HG03159 (cell line): ENCODE results near the gene LTBP1.

Source experiments
- ATAC-seq: cut with Tn5 transposase; IDR thresholded peaks from one replicate; pipeline ENCODE4 v1.9.1; 2021; ENCODE audit warnings: mild to moderate bottlenecking, moderate library complexity; ENCODE audit not compliant: unreplicated experiment

The LTBP1 gene

DNA sequence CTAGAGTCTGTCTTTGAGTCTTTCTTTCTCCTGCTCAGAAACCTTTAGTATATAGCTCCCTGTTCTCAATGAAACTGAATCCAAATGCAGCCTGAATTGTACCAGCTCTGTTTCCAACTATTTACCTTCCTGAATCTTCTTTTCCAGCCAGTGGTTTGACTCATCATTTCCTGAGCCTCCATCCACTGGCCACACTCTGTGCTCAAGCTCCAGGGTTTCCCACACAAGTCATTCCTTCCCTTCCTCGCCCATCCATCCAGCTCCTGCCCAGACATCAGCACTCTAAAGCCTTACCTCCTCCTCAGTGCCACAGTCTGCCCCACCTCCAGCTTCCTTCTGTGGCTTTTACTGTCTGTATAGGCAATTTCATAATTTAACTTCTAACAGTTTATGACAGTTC is 296.1 kb downstream of the LTBP1 start:
- no peak for ATAC-seq

DNA sequence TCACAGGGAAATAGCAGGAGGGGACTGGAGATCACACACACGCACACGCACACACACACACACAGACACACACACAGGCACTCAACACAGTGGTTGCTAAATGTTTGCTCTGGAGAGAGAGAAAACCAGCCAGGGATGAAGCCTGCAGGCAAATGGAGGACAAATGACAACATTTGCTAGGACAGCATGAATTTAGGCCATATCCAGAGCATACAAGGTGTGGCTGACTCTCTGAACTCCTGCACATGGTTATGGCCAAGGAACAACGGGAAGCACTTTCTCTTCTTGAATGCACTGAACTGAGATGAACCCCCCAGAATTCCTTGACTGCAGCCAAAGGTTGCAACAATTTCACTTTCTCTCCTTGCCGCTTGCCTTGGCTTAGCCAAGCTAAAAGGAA is 299.7 kb downstream of the LTBP1 start:
- ATAC-seq: no peak

- no peak for ATAC-seq
Observed at GRCh38 chr2:33247365-33247764, 300.6 kb downstream of the LTBP1 start.

GRCh38 chr2:33250417-33251029 is 303.8 kb downstream of the LTBP1 start:
- no peak for ATAC-seq

GRCh38 chr2:33256162-33256755 is 309.5 kb downstream of the LTBP1 start:
- no peak for ATAC-seq

- no peak for ATAC-seq
Observed at GRCh38 chr2:33258387-33258786, 311.6 kb downstream of the LTBP1 start.

DNA sequence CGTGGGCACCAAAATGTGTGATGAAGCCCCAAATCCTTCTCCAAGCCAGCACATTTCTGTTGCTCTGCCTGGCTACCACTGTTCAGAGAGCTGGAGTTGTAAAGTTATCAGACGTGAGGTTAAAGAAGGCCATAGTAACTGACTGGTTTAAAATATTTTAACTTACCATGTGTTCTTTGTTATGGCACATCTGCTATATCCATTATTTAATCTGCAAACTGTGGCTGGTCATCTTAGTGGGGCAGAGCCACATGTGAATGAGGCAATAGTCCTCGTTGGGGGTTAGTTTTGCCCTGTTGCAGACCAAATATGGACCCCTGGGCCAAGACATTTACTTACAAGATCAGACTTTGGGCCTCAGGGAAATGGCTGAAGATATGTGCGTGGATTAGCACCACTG is 315.3 kb downstream of the LTBP1 start:
- ATAC-seq: no peak

- no peak for ATAC-seq
Observed at GRCh38 chr2:33264766-33265165, 318.0 kb downstream of the LTBP1 start.

- no peak for ATAC-seq
Observed at GRCh38 chr2:33265584-33266338, 319.0 kb downstream of the LTBP1 start.

GRCh38 chr2:33266467-33266866 is 319.7 kb downstream of the LTBP1 start:
- ATAC-seq: no peak

DNA sequence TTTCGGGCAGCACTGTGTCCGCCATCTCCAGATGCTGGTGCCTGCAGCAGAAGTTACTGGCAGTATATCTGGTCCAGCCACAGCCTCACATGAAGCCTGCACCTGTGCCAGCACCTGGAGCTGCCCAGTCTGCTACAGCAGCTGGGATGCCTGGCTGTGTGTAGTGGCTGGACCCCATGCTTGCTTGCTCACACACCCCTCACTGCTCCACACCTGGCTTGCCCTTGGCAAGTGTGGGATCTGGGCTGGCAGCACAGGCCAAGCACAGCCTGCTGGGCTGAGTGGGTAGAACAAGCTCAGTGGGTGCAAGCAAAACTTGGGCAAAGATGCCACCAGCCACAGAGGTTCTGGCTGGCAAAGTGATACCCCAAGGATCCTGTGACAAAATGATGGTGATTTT is 320.3 kb downstream of the LTBP1 start:
- ATAC-seq: no peak

- no peak for ATAC-seq
Observed at GRCh38 chr2:33267756-33268155, 321.0 kb downstream of the LTBP1 start.

DNA sequence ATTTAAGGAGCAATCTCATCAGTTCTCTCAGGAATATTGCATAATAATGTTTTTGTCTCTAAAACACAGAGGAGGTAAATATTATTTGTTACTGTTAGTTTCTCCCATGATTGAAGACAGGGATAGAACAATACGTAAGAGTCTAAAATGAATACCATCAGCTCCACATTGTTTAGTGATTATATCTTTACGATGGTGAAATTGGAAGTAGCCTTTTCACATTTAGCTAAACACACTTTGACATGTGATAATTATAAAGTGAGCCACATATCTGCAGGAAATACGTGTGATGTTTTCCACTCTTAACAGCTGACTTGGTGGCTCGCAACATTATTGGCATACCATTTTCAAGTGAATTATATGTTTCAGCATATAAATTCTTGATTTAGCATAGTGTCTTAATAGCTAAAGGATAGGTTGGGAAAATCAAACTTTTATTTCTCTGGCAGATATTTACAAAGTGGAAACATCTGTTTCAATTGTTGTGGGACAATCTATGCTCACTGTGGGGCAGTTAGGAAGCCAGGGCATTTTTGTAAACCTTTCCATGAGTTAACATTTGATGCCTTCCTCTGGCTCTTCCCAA is 321.6 kb downstream of the LTBP1 start:
- ATAC-seq: no peak

DNA sequence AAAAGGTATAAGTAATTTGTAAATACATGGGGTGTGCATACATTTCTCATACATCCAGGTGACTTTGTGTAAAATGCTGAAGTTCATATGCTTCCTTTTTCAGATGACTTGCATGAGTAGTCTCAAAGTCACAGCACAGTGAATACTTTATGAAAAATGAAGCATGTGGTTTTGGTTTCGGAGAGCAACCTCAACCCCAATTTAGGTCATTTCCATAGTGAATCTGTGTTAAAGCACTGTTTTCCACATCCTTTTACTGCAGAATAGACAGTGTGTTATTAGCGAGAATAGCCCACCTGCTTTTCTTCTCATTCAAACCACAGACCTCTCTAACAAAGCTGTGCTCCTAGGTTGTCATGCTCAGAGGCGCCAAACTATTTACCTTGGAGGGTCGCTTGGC is 325.2 kb downstream of the LTBP1 start:
- ATAC-seq: peak; percentile 96

DNA sequence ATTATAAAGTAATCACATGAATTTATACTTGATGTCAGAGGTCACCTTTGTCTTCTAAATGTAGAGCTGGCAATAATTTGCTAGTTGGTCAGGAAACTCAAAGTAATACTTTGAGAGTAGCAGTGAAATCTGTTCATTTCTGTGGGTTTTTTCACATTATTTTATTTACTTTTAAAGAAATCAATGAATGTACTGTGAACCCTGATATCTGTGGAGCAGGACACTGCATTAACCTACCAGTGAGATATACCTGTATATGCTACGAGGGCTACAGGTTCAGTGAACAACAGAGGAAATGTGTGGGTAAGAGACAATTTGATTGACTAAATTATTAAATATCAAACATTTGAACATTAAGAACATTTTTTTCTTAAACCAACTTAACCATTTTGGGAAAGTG is 326.7 kb downstream of the LTBP1 start:
- no peak for ATAC-seq

DNA sequence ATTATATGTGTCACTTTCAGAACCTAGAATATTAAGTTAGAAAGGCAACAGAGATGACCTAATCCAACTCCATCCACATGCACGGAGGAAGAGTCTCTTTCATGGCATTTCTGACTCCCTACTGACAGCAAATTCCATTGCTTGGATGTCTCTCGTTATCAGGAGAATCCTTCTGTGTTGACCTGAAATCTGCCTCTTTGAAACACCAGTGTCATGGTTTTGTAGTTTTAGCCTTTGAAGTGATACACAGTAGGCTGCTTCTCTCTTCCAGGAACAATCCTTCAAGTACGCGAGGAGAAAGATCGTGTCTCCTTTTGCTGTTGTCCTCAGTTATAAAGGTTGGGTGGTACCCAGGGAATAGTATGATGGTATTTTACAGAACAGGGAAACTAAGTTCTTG is 327.8 kb downstream of the LTBP1 start:
- ATAC-seq: no peak

DNA sequence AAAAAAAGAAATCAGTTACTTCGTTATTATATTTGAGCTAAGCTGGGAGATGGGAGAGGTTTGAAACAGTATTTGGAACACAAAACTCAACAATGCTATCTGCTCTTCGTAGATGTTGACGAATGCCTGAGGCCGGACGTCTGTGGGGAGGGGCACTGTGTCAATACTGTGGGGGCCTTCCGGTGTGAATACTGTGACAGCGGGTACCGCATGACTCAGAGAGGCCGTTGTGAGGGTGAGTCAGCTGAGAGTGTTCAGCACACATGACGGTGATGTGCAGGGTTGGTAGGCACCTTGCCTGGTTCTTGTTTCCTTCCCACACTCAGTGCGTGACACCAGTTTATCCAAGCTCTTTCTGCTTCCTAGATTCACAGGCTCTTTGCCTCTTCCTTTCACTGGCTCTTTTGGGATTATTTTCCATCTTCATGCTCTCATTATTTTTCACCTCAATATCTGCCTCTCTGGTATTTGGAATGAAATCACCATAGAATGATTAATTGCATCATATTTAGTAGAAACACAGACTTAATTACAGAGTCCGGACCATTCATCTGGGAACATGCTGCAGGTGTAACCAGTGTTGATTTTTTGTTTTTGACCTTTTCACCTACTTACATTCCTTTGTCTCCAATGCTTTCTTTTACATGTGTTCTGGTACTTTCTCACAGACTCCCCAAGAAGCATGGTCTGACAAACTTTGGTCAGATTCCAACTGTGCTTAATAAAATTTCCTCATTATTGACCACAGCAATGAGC is 329.1 kb downstream of the LTBP1 start:
- ATAC-seq: no peak

GRCh38 chr2:33277002-33277426 is 330.3 kb downstream of the LTBP1 start:
- no peak for ATAC-seq

DNA sequence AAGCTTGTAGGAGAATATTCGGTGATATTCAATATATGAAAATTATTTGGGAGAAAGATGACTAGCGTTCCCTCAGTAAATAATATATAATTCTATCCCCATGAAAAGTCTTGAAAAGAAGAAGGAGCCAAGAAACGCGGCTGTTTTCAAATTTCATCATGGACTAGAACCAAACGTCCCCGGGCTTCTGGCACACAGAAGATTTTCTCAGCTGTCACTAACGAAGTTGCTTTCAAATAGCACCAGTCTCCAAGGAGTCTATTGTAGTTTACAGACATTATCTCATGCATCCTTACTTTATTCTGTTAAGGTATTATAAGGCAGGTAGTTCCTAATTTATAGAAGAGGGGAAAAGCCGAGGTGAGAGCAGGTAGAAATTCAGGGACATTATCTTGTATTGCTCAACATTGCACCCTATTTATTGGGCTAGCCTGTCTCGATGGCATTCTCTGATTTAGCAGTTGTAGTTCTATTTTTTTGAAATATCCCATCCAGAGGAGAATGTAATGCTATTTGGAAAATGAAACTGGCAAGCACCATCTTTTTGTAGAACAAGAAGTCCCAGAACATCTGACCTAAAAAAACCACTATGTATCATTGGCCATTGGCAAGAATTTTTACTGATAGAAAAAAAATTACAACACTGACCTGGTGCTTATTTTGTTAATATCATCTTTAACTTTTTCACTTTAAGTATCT is 331.6 kb downstream of the LTBP1 start:
- ATAC-seq: no peak

GRCh38 chr2:33284287-33284686 is 337.5 kb downstream of the LTBP1 start:
- no peak for ATAC-seq
